Coronary artery (tissue), 2 donors: ENCODE results near the gene ZNF652.

Source experiments
- DNase-seq: peaks from one replicate; pipeline ENCODE4 v3.0.0-alpha.2; 2017; ENCODE audit warnings: low spot score
- H3K27ac ChIP-seq, 2 donors: fragments of 200-600 bp; sonication (generic); one replicate each; pipeline ENCODE4 v1.5.1; 2016 to 2019
- H3K4me3 ChIP-seq: fragments of 200-600 bp; sonication (generic); 2 replicates; pipeline ENCODE4 v1.5.1; 2016; ENCODE audit warnings: mild to moderate bottlenecking, moderate library complexity
- TF ChIP-seq, protein P1 (sequence below): fragments of 200-600 bp; sonication (generic); IDR thresholded peaks from one replicate; pipeline ENCODE4 v1.5.1; 2019; ENCODE audit warnings: antibody characterized with exemption

Gene ZNF652

DNA sequence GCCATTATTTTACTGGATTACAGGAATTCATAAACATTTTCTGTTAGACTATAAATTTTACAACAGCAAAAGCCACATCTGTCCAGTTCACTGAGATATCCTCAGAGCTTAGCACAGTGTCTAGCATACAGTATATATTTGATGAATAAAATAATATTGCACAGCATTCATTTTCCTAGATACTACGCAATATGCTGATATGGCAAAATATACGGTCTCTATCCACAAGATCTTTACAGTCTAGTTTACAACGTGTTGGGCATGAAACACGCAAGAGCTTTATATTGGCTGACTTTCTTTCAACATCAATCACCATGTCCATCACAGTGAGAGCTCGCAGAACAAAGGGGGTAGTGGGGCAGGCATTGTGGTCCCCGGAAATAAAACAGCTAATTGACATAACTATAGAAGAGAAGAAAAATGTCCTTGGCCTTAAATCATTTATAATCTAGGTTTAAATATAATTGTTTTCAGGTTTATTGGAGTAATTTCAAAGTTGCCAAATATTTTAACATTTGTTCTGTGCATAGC, 43.5 kb downstream of the ZNF652 start:
- no peak overlapping the region for H3K4me3 ChIP-seq
- no peak overlapping the region for H3K27ac ChIP-seq
- no peak for DNase-seq
- TF ChIP-seq, protein P1, sequence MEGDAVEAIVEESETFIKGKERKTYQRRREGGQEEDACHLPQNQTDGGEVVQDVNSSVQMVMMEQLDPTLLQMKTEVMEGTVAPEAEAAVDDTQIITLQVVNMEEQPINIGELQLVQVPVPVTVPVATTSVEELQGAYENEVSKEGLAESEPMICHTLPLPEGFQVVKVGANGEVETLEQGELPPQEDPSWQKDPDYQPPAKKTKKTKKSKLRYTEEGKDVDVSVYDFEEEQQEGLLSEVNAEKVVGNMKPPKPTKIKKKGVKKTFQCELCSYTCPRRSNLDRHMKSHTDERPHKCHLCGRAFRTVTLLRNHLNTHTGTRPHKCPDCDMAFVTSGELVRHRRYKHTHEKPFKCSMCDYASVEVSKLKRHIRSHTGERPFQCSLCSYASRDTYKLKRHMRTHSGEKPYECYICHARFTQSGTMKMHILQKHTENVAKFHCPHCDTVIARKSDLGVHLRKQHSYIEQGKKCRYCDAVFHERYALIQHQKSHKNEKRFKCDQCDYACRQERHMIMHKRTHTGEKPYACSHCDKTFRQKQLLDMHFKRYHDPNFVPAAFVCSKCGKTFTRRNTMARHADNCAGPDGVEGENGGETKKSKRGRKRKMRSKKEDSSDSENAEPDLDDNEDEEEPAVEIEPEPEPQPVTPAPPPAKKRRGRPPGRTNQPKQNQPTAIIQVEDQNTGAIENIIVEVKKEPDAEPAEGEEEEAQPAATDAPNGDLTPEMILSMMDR: no peak

DNA sequence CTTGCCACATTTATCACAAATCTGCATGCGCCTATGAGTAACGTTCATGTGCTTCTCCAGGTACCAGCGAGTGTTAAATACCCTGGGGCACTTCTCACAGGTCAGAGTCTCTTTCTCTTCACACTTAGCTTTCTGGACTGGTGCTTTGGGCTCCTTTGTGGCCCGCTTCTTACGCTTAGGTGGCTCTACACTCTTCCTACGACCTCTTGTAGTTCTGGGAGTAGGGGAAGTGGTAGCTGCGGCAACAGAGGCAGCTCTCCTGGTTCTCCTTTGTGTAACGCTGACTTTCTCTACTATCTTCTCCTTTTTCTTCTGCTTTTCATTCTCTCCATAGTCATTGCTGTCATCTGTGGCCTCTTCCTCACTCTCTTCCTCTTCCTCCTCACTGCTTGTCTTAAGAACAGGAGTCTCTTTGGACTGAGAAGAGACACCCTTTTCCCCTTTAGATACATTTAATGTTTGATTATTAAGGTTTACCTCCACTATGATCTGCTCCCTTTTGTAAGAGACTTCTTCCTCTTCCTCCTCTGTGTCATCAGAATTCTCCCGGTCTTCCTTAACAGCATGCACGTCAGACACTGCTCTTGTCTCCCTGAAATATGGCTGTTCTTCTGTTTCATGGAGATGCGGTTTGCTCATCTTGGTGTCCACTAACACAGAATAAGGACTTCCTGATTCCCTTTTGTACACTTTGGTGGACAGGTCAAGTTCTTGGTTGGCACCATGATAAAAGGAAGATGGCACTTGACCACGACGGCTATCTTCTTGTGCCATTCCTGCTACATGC, 45.0 kb downstream of the ZNF652 start:
- TF ChIP-seq, protein P1: no peak
- H3K27ac ChIP-seq: peak overlapping the region in 1 of 2 donors; percentile 32
- DNase-seq: no peak
- no peak overlapping the region for H3K4me3 ChIP-seq

DNA sequence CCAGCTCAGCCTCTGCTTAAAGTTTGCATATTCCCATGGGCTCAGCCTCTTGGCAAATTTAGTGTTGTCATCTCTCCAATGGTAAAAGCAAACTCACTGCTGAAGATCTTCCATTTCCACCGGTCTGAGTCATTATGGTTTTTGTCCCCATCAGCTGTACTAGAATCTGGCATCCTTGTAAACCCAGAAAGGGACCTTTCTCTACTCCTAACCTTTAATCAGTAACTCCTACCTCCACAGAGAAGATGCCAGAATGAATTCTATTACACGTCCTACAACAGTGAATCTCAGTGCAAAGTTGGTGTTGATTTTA, 45.8 kb downstream of the ZNF652 start:
- peak overlapping the region in 1 of 2 donors; percentile 32 for H3K27ac ChIP-seq
- TF ChIP-seq, protein P1: no peak
- DNase-seq: no peak
- no peak overlapping the region for H3K4me3 ChIP-seq

DNA sequence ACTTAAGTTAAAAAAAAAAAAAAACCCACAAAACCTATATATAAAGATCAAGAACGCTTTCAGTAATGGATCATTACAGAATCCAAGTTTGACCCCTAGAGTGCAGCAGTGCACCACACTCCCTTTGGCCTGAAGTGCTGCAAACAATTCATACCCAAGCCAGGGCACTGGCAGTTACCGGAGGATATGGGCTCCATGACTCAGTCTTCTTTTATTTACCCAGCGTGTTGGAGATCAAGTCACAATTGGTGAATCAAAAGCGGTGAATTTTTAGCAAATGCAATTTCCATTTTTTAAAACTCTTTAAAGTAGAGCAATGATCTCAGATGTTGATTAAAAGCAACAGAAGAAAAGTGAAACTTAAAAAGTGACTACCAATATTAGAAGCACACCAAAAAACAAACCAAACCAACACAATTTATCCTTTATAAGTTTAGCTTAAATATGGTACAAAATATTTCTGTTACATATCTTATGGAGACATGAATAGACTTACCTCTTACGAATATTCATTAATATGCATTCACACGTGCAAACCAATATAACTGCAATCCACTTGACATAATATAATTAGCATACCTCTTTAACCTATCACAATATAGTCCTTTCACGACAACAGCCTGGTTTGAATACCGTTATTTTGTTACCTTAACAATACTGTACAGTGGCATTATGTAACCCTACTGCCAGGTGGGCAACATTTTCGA, 46.3 kb downstream of the ZNF652 start:
- H3K4me3 ChIP-seq: peak overlapping the region; percentile 39
- TF ChIP-seq, protein P1: peak; percentile 56
- peak; percentile 78 for DNase-seq
- H3K27ac ChIP-seq: peak overlapping the region in 1 of 2 donors; percentile 32

DNA sequence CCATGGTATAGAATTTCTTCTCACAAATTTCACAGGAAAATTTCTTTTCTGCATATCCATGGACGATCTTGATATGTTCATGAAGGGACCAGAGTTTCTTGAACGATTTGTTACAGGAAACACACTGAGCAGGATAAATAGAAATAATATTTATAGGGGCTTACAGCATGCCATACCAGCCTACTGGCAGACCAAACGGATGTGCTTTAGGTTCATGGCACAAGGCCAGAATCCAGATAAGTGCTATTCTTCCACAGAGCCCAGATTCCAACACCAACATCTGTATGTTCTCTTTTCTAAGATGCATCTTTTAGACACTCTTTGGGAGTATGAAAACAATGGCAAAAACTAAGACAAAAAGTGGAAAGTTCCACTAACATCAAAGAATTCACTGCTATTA, 49.3 kb downstream of the ZNF652 start:
- Histone ChIP-seq H3K4me3 (no peak overlapping the region), H3K27ac (no peak overlapping the region)
- TF ChIP-seq, protein P1: no peak
- DNase-seq: no peak

DNA sequence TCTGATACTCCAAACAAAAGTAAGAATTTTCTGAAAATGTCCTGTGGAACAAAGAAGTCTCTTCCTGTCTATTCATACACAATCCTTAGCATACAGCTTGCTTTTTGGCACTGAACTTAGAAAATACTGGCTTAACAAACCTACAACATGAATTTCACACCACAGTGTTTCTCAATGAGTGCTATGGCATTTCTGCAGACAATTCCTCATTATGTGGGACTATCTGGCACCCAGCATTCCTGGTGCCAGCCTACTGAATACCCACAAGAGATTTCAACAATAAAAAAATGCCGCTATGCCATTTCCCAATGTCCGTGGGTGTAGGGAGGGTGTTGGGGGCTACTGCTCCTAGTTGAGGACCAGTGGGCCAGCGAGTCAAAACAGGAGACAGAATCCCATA, 62.1 kb downstream of the ZNF652 start:
- DNase-seq: no peak
- Histone ChIP-seq H3K27ac (no peak overlapping the region), H3K4me3 (no peak overlapping the region)
- TF ChIP-seq, protein P1: no peak
